CD8-positive, alpha-beta memory T cell (primary cell): Measurements from ENCODE around the gene C22orf23. TPM values are rescaled to one million over a fixed set of nuclear protein-coding genes. Genes with fewer than 3 reads are reported as not detected.
A peak's percentile ranks its signal among the peaks of the same experiment; 100 is the strongest.

Experiments
- CTCF ChIA-PET: fragments of 350-600 bp; sonication (Branson Sonifier 250); formaldehyde crosslinking; loops from one replicate; lab custom pipeline; 2021; ENCODE audit warnings: antibody characterized with exemption; lab: Charles Lee
- POLR2A ChIA-PET: fragments of 350-600 bp; sonication (Branson Sonifier 250); formaldehyde crosslinking; loops from one replicate; lab custom pipeline; 2021; ENCODE audit warnings: antibody characterized with exemption; lab: Charles Lee
- DNase-seq, 5 donors: peaks; one replicate each; pipeline versions ENCODE4 v3.0.0 to v3.0.0-alpha.2; 2020 to 2022; ENCODE audit warnings: mixed read lengths in 1 of 5
- H3K27ac ChIP-seq: one replicate; pipeline ENCODE4 v1.7.0; 2013; ENCODE audit warnings: low read depth, mild to moderate bottlenecking, low read length, moderate library complexity
- H3K27me3 ChIP-seq: 2 replicates; pipeline ENCODE4 v1.7.0; 2013; ENCODE audit warnings: low read length, mild to moderate bottlenecking; ENCODE audit not compliant: insufficient read depth, poor library complexity, severe bottlenecking
- H3K36me3 ChIP-seq: 2 replicates; pipeline ENCODE4 v1.7.0; 2013; ENCODE audit warnings: mild to moderate bottlenecking, low read length, moderate library complexity; ENCODE audit not compliant: insufficient read depth
- H3K4me1 ChIP-seq: 2 replicates; pipeline ENCODE4 v1.7.0; 2013; ENCODE audit warnings: mild to moderate bottlenecking, low read length, moderate library complexity; ENCODE audit not compliant: insufficient read depth
- H3K4me3 ChIP-seq: 2 replicates; pipeline ENCODE4 v1.7.0; 2013; ENCODE audit warnings: mild to moderate bottlenecking, low read length
- H3K9me3 ChIP-seq: 2 replicates; pipeline ENCODE4 v1.7.0; 2013; ENCODE audit warnings: mild to moderate bottlenecking, low read length
- H3K27ac Mint-ChIP-seq, 8 donors: one replicate each; pipeline ENCODE4 v1.8.0; 2020 to 2021; ENCODE audit warnings: mixed read lengths in 8 of 8, mild to moderate bottlenecking in 6 of 8, inconsistent platforms in 3 of 8, moderate library complexity in 3 of 8
- H3K27me3 Mint-ChIP-seq, 2 donors: one replicate each; pipeline ENCODE4 v1.8.0; 2020 to 2021; ENCODE audit warnings: mixed read lengths in 2 of 2, mild to moderate bottlenecking in 1 of 2, moderate library complexity in 1 of 2
- H3K36me3 Mint-ChIP-seq, 3 donors: one replicate each; pipeline ENCODE4 v1.8.0; 2020 to 2021; ENCODE audit warnings: mixed read lengths in 3 of 3, inconsistent platforms in 1 of 3, mild to moderate bottlenecking in 1 of 3
- H3K4me1 Mint-ChIP-seq, 3 donors: one replicate each; pipeline ENCODE4 v1.8.0; 2020 to 2021; ENCODE audit warnings: mixed read lengths in 3 of 3, inconsistent platforms in 1 of 3, mild to moderate bottlenecking in 1 of 3
- H3K4me3 Mint-ChIP-seq, 7 donors: one replicate each; pipeline ENCODE4 v1.8.0; 2020 to 2021; ENCODE audit warnings: mixed read lengths in 7 of 7, mild to moderate bottlenecking in 6 of 7, moderate library complexity in 4 of 7, inconsistent platforms in 2 of 7
- H3K9me3 Mint-ChIP-seq, 5 donors: one replicate each; pipeline ENCODE4 v1.8.0; 2020 to 2022; ENCODE audit warnings: mixed read lengths in 5 of 5, mild to moderate bottlenecking in 3 of 5, moderate library complexity in 2 of 5, inconsistent platforms in 1 of 5
- polyA plus RNA-seq: library from polyadenylated mRNA; unstranded; fragments of 300-500 nt; fragmentation: Illumina TruSeq; gene quantifications from one replicate; pipeline ENCODE4 v1.2.3, GENCODE V29; 2021
- total RNA-seq, 2 experiments: library from RNA; stranded (reverse); gene quantifications; one replicate each; pipeline ENCODE4 v1.2.3, GENCODE V29; 2021

C22orf23 gene
- total and polyA plus RNA-seq, 3 experiments from 2014 or later: 0.29 to 0.37 TPM; not detected in 1

DNA sequence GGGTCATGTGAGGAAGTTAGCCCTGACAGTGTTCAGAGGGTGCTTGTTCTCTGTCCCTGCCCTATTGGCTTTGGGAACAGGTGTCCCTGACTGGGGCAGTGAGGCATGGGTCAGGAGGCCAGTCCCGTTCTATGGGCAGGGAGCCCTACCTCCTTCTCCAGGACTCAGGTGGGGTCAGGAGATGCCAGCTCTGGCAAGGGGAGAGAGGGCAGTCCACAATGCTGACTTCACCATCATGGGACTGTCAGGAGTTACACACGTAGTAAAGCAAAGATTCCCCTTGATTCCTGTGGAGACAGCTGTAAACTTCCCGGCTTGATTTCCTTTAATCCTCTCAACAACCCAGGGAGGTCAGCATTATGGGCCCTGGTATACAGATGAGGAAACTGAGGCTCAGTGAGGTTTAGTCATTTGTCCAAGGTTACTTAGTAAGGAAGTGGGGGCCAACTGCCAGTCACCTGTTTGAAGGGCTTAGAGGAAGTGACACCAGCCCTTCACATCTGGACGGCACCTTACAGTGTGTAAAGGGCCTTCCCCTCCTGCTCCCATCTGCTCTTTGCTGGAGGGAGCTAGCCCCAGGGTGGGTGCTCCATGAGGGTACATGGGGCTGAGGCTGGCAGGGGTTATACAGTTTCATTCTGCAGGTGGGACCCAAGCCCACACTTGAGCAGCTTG lies 35.4 kb downstream of the C22orf23 start:
- no peak overlapping the region for H3K27ac ChIP-seq
- peak overlapping the region in 1 of 8 donors; percentile 11 for H3K27ac Mint-ChIP-seq

DNA sequence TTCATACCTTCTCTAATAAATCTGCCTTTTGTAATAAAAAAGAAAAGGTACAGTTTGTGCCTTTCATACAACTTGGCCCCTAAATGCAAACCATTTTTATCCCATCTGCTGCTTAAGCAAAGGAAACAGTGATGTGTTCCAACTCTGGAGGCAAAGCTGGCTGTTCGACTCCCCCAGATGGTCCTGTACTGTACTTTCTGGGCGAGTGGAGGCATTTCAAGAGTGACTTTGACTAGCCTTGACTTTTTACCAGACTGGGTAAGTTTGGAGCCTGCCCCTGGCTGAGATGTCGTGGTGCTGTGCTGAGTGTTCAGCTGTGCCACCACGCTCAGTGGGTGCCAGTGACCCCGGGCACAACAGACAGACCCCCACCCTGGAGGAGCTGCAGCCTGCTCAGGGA lies 37.1 kb downstream of the C22orf23 start:
- CTCF ChIA-PET: interaction anchor here (0.9 to 1.2 kb wide), 2 partner anchors 38 to 98 kb away, joined by 3 read pairs; no protein-coding TSS in a partner anchor
- Mint-ChIP-seq H3K36me3 (peaks cover 0 to 51% (median 0%) of the 10 kb centered on the region in 3 donors), H3K9me3 (no peaks in the 10 kb centered on the region), H3K4me3 (no peak overlapping the region), H3K4me1 (peaks cover 0 to 14% (median 8%) of the 10 kb centered on the region in 3 donors), H3K27me3 (no peaks in the 10 kb centered on the region), H3K27ac (peak overlapping the region in 1 of 8 donors; percentile 82)
- H3K4me3 ChIP-seq: no peak overlapping the region
- POLR2A ChIA-PET: interaction anchor here (0.5 kb wide), 1 partner anchor 19 kb away, joined by 5 read pairs; no protein-coding TSS in a partner anchor
- H3K36me3 ChIP-seq: peaks cover 8% of the 10 kb centered on the region
- no peak for DNase-seq
- peaks cover 3% of the 10 kb centered on the region for H3K4me1 ChIP-seq
- H3K9me3 ChIP-seq: no peaks in the 10 kb centered on the region
- no peak overlapping the region for H3K27ac ChIP-seq
- H3K27me3 ChIP-seq: no peaks in the 10 kb centered on the region

More for the DNA sequence above, 35.4 kb downstream of the C22orf23 start:
- Mint-ChIP-seq H3K27me3 (no peaks in the 10 kb centered on the region), H3K9me3 (no peaks in the 10 kb centered on the region), H3K4me1 (peaks cover 0 to 5% (median 4%) of the 10 kb centered on the region in 3 donors), H3K36me3 (peaks cover 0 to 49% (median 1%) of the 10 kb centered on the region in 3 donors), H3K4me3 (no peak overlapping the region)
- Histone ChIP-seq H3K4me3 (no peak overlapping the region), H3K27me3 (no peaks in the 10 kb centered on the region), H3K9me3 (no peaks in the 10 kb centered on the region), H3K36me3 (peaks cover 8% of the 10 kb centered on the region), H3K4me1 (no peaks in the 10 kb centered on the region)
- CTCF ChIA-PET: no interaction called here
- POLR2A ChIA-PET: no interaction called here
- no peak for DNase-seq

DNA sequence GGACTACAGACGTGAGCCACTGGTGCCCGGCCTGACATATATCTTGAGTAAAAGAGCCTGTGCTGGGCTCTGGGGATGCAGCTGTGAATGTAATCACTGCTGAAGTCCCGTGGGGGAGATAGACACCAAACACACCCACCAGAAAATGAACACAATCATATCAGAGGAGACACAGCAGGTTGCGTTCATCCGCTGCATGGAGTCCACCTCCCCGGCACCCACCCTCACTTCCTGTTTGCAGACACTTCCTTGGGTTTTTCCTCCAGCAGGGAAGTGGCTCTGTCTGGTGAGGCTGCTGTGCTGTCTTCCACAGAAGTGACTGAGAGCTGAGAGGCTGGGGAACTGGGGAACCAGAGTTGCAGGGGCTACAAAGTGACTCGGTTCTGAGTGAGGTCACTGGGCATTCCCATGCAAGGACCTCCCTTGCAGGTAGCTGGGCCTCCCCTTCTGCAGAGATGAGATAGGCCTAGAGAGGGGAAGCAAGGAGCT lies 40.1 kb downstream of the C22orf23 start:
- no peak for DNase-seq
- ChIA-PET POLR2A (no interaction called here), CTCF (no interaction called here)
- Mint-ChIP-seq H3K4me3 (no peak overlapping the region), H3K4me1 (peaks cover 5 to 29% (median 14%) of the 10 kb centered on the region in 3 donors), H3K27ac (peak overlapping the region in 2 of 8 donors; percentile 43 to 46), H3K36me3 (peaks cover 0 to 42% (median 0%) of the 10 kb centered on the region in 3 donors), H3K27me3 (no peaks in the 10 kb centered on the region), H3K9me3 (no peaks in the 10 kb centered on the region)
- Histone ChIP-seq H3K36me3 (peaks cover 7% of the 10 kb centered on the region), H3K4me3 (no peak overlapping the region), H3K4me1 (peaks cover 6% of the 10 kb centered on the region), H3K27ac (no peak overlapping the region), H3K27me3 (no peaks in the 10 kb centered on the region), H3K9me3 (no peaks in the 10 kb centered on the region)

GRCh38 chr22:37912171-37912570 lies 41.2 kb downstream of the C22orf23 start:
- Mint-ChIP-seq H3K4me3 (no peak overlapping the region), H3K4me1 (peaks cover 15 to 38% (median 22%) of the 10 kb centered on the region in 3 donors), H3K27ac (peak overlapping the region in 3 of 8 donors; percentile 47 to 89 (median 81)), H3K27me3 (no peaks in the 10 kb centered on the region), H3K9me3 (no peaks in the 10 kb centered on the region), H3K36me3 (peaks cover 0 to 31% (median 0%) of the 10 kb centered on the region in 3 donors)
- H3K36me3 ChIP-seq: no peaks in the 10 kb centered on the region
- H3K27ac ChIP-seq: no peak overlapping the region
- H3K27me3 ChIP-seq: no peaks in the 10 kb centered on the region
- peaks cover 14% of the 10 kb centered on the region for H3K4me1 ChIP-seq
- DNase-seq: no peak
- CTCF ChIA-PET: interaction anchor here (1.2 kb wide), 1 partner anchor 49 kb away, joined by 3 read pairs; no protein-coding TSS in a partner anchor
- POLR2A ChIA-PET: no interaction called here
- no peaks in the 10 kb centered on the region for H3K9me3 ChIP-seq
- no peak overlapping the region for H3K4me3 ChIP-seq

GRCh38 chr22:37911697-37912096 lies 41.7 kb downstream of the C22orf23 start:
- ChIA-PET POLR2A (no interaction called here), CTCF (interaction anchor here (1.2 to 1.6 kb wide), 2 partner anchors 22 to 49 kb away, joined by 3 to 4 read pairs; no protein-coding TSS in a partner anchor)
- H3K4me3 ChIP-seq: no peak overlapping the region
- H3K27ac ChIP-seq: no peak overlapping the region
- no peaks in the 10 kb centered on the region for H3K9me3 ChIP-seq
- H3K4me3 Mint-ChIP-seq: no peak overlapping the region
- peaks cover 0 to 30% (median 0%) of the 10 kb centered on the region in 3 donors for H3K36me3 Mint-ChIP-seq
- H3K9me3 Mint-ChIP-seq: no peaks in the 10 kb centered on the region
- peak overlapping the region in 5 of 8 donors; percentile 32 to 86 (median 72) for H3K27ac Mint-ChIP-seq
- DNase-seq: no peak
- H3K27me3 ChIP-seq: no peaks in the 10 kb centered on the region
- H3K4me1 ChIP-seq: peaks cover 19% of the 10 kb centered on the region
- no peaks in the 10 kb centered on the region for H3K27me3 Mint-ChIP-seq
- no peaks in the 10 kb centered on the region for H3K36me3 ChIP-seq
- H3K4me1 Mint-ChIP-seq: peaks cover 19 to 43% (median 25%) of the 10 kb centered on the region in 3 donors

DNA sequence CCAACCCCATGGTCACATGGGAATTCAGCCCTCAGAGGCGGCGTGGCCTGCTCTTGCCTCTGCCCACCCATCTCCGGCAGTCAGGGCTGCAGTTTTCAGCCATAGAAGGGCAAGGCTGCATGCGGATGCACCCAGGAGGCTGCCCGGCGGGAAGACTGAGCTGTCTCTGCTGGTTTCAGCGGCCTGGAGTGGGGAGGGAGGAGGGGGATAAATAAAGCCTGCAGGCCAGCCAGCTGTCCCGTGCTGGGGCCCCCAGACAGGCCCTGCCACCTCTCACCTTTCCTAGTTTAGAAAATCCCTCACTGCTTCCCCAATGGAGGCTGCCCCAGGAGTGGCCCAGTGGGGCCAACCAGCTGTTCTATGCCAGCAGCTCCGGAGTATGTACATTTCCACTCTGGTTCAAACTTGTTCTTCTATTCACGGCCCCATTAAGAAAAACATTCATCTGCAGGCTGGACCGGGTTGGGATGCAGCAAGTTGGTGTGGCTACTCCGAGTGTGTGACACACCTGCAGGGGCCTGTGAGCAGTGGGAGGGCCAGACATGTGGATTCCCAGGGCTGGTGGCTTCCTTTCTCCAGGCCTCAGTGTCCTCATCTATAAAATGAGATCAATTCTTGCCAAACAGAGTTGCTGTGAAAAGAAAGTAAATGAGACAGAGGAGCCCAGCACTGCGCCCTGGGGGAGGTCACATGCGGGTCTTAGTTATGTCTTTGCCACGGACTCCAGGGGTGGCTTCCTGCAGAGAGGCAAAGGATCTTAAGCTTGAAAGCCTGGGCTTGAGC lies 42.3 kb downstream of the C22orf23 start:
- ChIA-PET CTCF (interaction anchor here (1.2 to 1.6 kb wide), 2 partner anchors 23 to 48 kb away, joined by 3 to 4 read pairs; no protein-coding TSS in a partner anchor), POLR2A (interaction anchor here (1.4 kb wide), 1 partner anchor 14 kb away, joined by 3 read pairs; no protein-coding TSS in a partner anchor)
- no peak overlapping the region for H3K27ac ChIP-seq
- no peak overlapping the region for H3K4me3 Mint-ChIP-seq
- peaks cover 0 to 24% (median 0%) of the 10 kb centered on the region in 3 donors for H3K36me3 Mint-ChIP-seq
- no peaks in the 10 kb centered on the region for H3K27me3 Mint-ChIP-seq
- DNase-seq: no peak
- peak overlapping the region in 4 of 8 donors; percentile 32 to 81 (median 61) for H3K27ac Mint-ChIP-seq
- H3K27me3 ChIP-seq: no peaks in the 10 kb centered on the region
- no peaks in the 10 kb centered on the region for H3K9me3 Mint-ChIP-seq
- H3K4me3 ChIP-seq: no peak overlapping the region
- H3K36me3 ChIP-seq: no peaks in the 10 kb centered on the region
- no peaks in the 10 kb centered on the region for H3K9me3 ChIP-seq
- H3K4me1 Mint-ChIP-seq: peaks cover 19 to 44% (median 25%) of the 10 kb centered on the region in 3 donors
- H3K4me1 ChIP-seq: peaks cover 19% of the 10 kb centered on the region

- Mint-ChIP-seq H3K4me3 (peak overlapping the region in 2 of 7 donors; percentile 12 to 18), H3K36me3 (peaks cover 0 to 21% (median 0%) of the 10 kb centered on the region in 3 donors), H3K27ac (peak overlapping the region in 3 of 8 donors; percentile 1 to 66 (median 25)), H3K27me3 (no peaks in the 10 kb centered on the region), H3K4me1 (peaks cover 27 to 52% (median 30%) of the 10 kb centered on the region in 3 donors), H3K9me3 (no peaks in the 10 kb centered on the region)
- peaks cover 19% of the 10 kb centered on the region for H3K4me1 ChIP-seq
- no peaks in the 10 kb centered on the region for H3K9me3 ChIP-seq
- no peak overlapping the region for H3K4me3 ChIP-seq
- H3K27ac ChIP-seq: no peak overlapping the region
- ChIA-PET POLR2A (interaction anchor here (1.4 kb wide), 1 partner anchor 13 kb away, joined by 3 read pairs; no protein-coding TSS in a partner anchor), CTCF (interaction anchor here (0.7 kb wide), 1 partner anchor 18 kb away, joined by 3 read pairs; no protein-coding TSS in a partner anchor)
- no peaks in the 10 kb centered on the region for H3K36me3 ChIP-seq
- no peaks in the 10 kb centered on the region for H3K27me3 ChIP-seq
- no peak for DNase-seq
These were observed 43.6 kb downstream of the C22orf23 start for GRCh38 chr22:37909766-37910165.
